Activated naive CD4-positive, alpha-beta T cell treated with anti-CD3 and anti-CD28 coated beads, Interleukin-2, amount 50 U/mL, for 24 hours (primary cell): ENCODE data around the gene THBS4.
A peak's percentile ranks its signal among the peaks of the same experiment; 100 is the strongest.

Experiments
- H3K27ac Mint-ChIP-seq: one replicate; pipeline ENCODE4 v1.8.0; 2021; ENCODE audit warnings: mild to moderate bottlenecking, mixed read lengths
- H3K27me3 Mint-ChIP-seq: one replicate; pipeline ENCODE4 v1.8.0; 2021; ENCODE audit warnings: mixed read lengths
- H3K36me3 Mint-ChIP-seq: one replicate; pipeline ENCODE4 v1.8.0; 2021; ENCODE audit warnings: mixed read lengths
- H3K4me1 Mint-ChIP-seq: one replicate; pipeline ENCODE4 v1.8.0; 2021; ENCODE audit warnings: mixed read lengths
- H3K4me3 Mint-ChIP-seq: one replicate; pipeline ENCODE4 v1.8.0; 2021; ENCODE audit warnings: mild to moderate bottlenecking, mixed read lengths
- H3K9me3 Mint-ChIP-seq: one replicate; pipeline ENCODE4 v1.8.0; 2021; ENCODE audit warnings: mixed read lengths

The THBS4 gene

GRCh38 chr5:80116000-80116399 is 80.9 kb downstream of the THBS4 start:
- Mint-ChIP-seq H3K36me3 (peaks cover 20% of the 10 kb centered on the region), H3K27me3 (no peaks in the 10 kb centered on the region), H3K27ac (peak overlapping the region; percentile 41), H3K9me3 (no peaks in the 10 kb centered on the region), H3K4me1 (peaks cover 61% of the 10 kb centered on the region), H3K4me3 (no peak overlapping the region)

GRCh38 chr5:80116465-80116864 is 81.3 kb downstream of the THBS4 start:
- Mint-ChIP-seq H3K27ac (peak overlapping the region; percentile 41), H3K4me1 (peaks cover 60% of the 10 kb centered on the region), H3K27me3 (no peaks in the 10 kb centered on the region), H3K4me3 (peak overlapping the region; percentile 51), H3K36me3 (peaks cover 20% of the 10 kb centered on the region), H3K9me3 (no peaks in the 10 kb centered on the region)

GRCh38 chr5:80117446-80117845 is 82.3 kb downstream of the THBS4 start:
- Mint-ChIP-seq H3K4me1 (peaks cover 67% of the 10 kb centered on the region), H3K4me3 (no peak overlapping the region), H3K9me3 (no peaks in the 10 kb centered on the region), H3K27ac (no peak overlapping the region), H3K36me3 (peaks cover 19% of the 10 kb centered on the region), H3K27me3 (no peaks in the 10 kb centered on the region)

GRCh38 chr5:80119372-80119771 is 84.2 kb downstream of the THBS4 start:
- Mint-ChIP-seq H3K36me3 (peaks cover 12% of the 10 kb centered on the region), H3K4me1 (peaks cover 73% of the 10 kb centered on the region), H3K27me3 (no peaks in the 10 kb centered on the region), H3K27ac (no peak overlapping the region), H3K4me3 (no peak overlapping the region), H3K9me3 (no peaks in the 10 kb centered on the region)

GRCh38 chr5:80122579-80122978 is 87.4 kb downstream of the THBS4 start:
- Mint-ChIP-seq H3K4me3 (no peak overlapping the region), H3K9me3 (no peaks in the 10 kb centered on the region), H3K27me3 (no peaks in the 10 kb centered on the region), H3K27ac (no peak overlapping the region), H3K36me3 (peaks cover 4% of the 10 kb centered on the region), H3K4me1 (peaks cover 68% of the 10 kb centered on the region)

- H3K4me3 Mint-ChIP-seq: no peak overlapping the region
- H3K9me3 Mint-ChIP-seq: no peaks in the 10 kb centered on the region
- H3K27ac Mint-ChIP-seq: no peak overlapping the region
- no peaks in the 10 kb centered on the region for H3K27me3 Mint-ChIP-seq
- H3K4me1 Mint-ChIP-seq: peaks cover 66% of the 10 kb centered on the region
- H3K36me3 Mint-ChIP-seq: peaks cover 4% of the 10 kb centered on the region
Measured at GRCh38 chr5:80124121-80124918, 89.2 kb downstream of the THBS4 start.

- Mint-ChIP-seq H3K36me3 (peaks cover 4% of the 10 kb centered on the region), H3K9me3 (peaks cover under 1% of the 10 kb centered on the region), H3K4me3 (peak overlapping the region; percentile 37), H3K27me3 (no peaks in the 10 kb centered on the region), H3K27ac (peak overlapping the region; percentile 60), H3K4me1 (peaks cover 58% of the 10 kb centered on the region)
Measured at GRCh38 chr5:80125022-80125961, 90.1 kb downstream of the THBS4 start.

- Mint-ChIP-seq H3K4me1 (peaks cover 66% of the 10 kb centered on the region), H3K27me3 (no peaks in the 10 kb centered on the region), H3K36me3 (peaks cover 4% of the 10 kb centered on the region), H3K27ac (peak overlapping the region; percentile 60), H3K9me3 (peaks cover 5% of the 10 kb centered on the region), H3K4me3 (peak overlapping the region; percentile 37)
Measured at GRCh38 chr5:80125962-80126480, 90.9 kb downstream of the THBS4 start.

GRCh38 chr5:80127116-80127552 is 92.0 kb downstream of the THBS4 start:
- peaks cover 71% of the 10 kb centered on the region for H3K4me1 Mint-ChIP-seq
- no peak overlapping the region for H3K4me3 Mint-ChIP-seq
- no peaks in the 10 kb centered on the region for H3K27me3 Mint-ChIP-seq

GRCh38 chr5:80128141-80128540 is 93.0 kb downstream of the THBS4 start:
- peaks cover 3% of the 10 kb centered on the region for H3K36me3 Mint-ChIP-seq
- peaks cover 74% of the 10 kb centered on the region for H3K4me1 Mint-ChIP-seq
- H3K9me3 Mint-ChIP-seq: peaks cover 5% of the 10 kb centered on the region
- H3K4me3 Mint-ChIP-seq: no peak overlapping the region
- peak overlapping the region; percentile 85 for H3K27ac Mint-ChIP-seq
- H3K27me3 Mint-ChIP-seq: no peaks in the 10 kb centered on the region

More at GRCh38 chr5:80127116-80127552, 92.0 kb downstream of the THBS4 start:
- H3K9me3 Mint-ChIP-seq: peaks cover 5% of the 10 kb centered on the region
- H3K27ac Mint-ChIP-seq: no peak overlapping the region
- H3K36me3 Mint-ChIP-seq: peaks cover 4% of the 10 kb centered on the region

- no peak overlapping the region for H3K4me3 Mint-ChIP-seq
- peak overlapping the region; percentile 85 for H3K27ac Mint-ChIP-seq
- peaks cover 74% of the 10 kb centered on the region for H3K4me1 Mint-ChIP-seq
- H3K36me3 Mint-ChIP-seq: peaks cover 2% of the 10 kb centered on the region
- no peaks in the 10 kb centered on the region for H3K27me3 Mint-ChIP-seq
- peaks cover 5% of the 10 kb centered on the region for H3K9me3 Mint-ChIP-seq
Measured at GRCh38 chr5:80129146-80129545, 94.0 kb downstream of the THBS4 start.
